H1 (cell line): Measurements from ENCODE around the gene SPPL3. TPM values are rescaled to one million over a fixed set of nuclear protein-coding genes. Genes with fewer than 3 reads are reported as not detected.

ENCODE experiments used
- CTCF ChIA-PET: fragments of 300-600 bp; sonication (Branson Sonifier 250); formaldehyde crosslinking; loops from one replicate; lab custom pipeline; 2021; ENCODE audit not compliant: partially characterized antibody; lab: Charles Lee
- POLR2A ChIA-PET: fragments of 300-600 bp; sonication (Branson Sonifier 250); formaldehyde crosslinking; loops from one replicate; lab custom pipeline; 2021; ENCODE audit warnings: inconsistent platforms; ENCODE audit not compliant: partially characterized antibody; lab: Charles Lee
- DNase-seq, 2 experiments: peaks; one replicate each; pipeline versions ENCODE4 v3.0.0 to v3.0.0-alpha.2; 2010 to 2022; ENCODE audit warnings: low spot score in 2 of 2, low read depth in 1 of 2, mixed read lengths in 1 of 2
- FAIRE-seq: peaks from 2 replicates; lab custom pipeline; 2011; peaks lifted over from hg19 to GRCh38; lab: Jason Lieb, UNC
- H2AFZ ChIP-seq: 2 replicates; pipeline ENCODE4 v1.8.1; 2012; ENCODE audit warnings: low read length, inconsistent platforms
- H2AK5ac ChIP-seq: 2 replicates; pipeline ENCODE4 v1.6.1; 2013; ENCODE audit warnings: low read depth, low read length
- H2BK120ac ChIP-seq: replicated peaks from 2 replicates; pipeline ENCODE3; 2013; ENCODE audit warnings: low read depth, low read length, inconsistent platforms
- H2BK12ac ChIP-seq: 2 replicates; pipeline ENCODE4 v1.6.1; 2013; ENCODE audit warnings: low read depth, low read length
- H2BK15ac ChIP-seq: 2 replicates; pipeline ENCODE4 v1.6.1; 2013; ENCODE audit warnings: low read length
- H2BK20ac ChIP-seq: 2 replicates; pipeline ENCODE4 v1.6.1; 2013; ENCODE audit warnings: low read length
- H2BK5ac ChIP-seq: 2 replicates; pipeline ENCODE4 v1.6.1; 2013; ENCODE audit warnings: low read depth, low read length
- H3K14ac ChIP-seq: 2 replicates; pipeline ENCODE4 v1.6.1; 2013; ENCODE audit warnings: inconsistent platforms; ENCODE audit not compliant: insufficient read length
- H3K18ac ChIP-seq: 2 replicates; pipeline ENCODE4 v1.6.1; 2013; ENCODE audit warnings: low read length; ENCODE audit errors: extremely low read depth
- H3K23ac ChIP-seq: 2 replicates; pipeline ENCODE4 v1.6.1; 2013; ENCODE audit warnings: inconsistent platforms; ENCODE audit not compliant: insufficient read length
- H3K23me2 ChIP-seq: 2 replicates; pipeline ENCODE4 v1.6.1; 2013; ENCODE audit warnings: low read depth, low read length
- H3K27ac ChIP-seq: 2 replicates; pipeline ENCODE4 v1.6.1; 2011; ENCODE audit warnings: low read depth, low read length, inconsistent platforms
- H3K27me3 ChIP-seq, 4 experiments: replicated peaks in 1 of 4; 1 replicate in 1 of 4; 2 replicates in 3 of 4; pipeline versions ENCODE4 v1.6.1 to v1.8.1; 2011 to 2013; ENCODE audit warnings: low read length in 3 of 4, mild to moderate bottlenecking in 3 of 4, inconsistent platforms in 2 of 4, mixed read lengths in 2 of 4, moderate library complexity in 1 of 4; ENCODE audit not compliant: control insufficient read depth in 3 of 4, insufficient read depth in 3 of 4; ENCODE audit errors: extremely low read depth in 1 of 4
- H3K36me3 ChIP-seq, 4 experiments: 2 replicates each; pipeline versions ENCODE4 v1.6.1 to v1.8.1; 2011 to 2013; ENCODE audit warnings: mild to moderate bottlenecking in 4 of 4, low read length in 3 of 4, moderate library complexity in 2 of 4, control low read depth in 1 of 4, inconsistent platforms in 1 of 4; ENCODE audit not compliant: insufficient read depth in 4 of 4, control insufficient read depth in 2 of 4
- H3K4ac ChIP-seq: replicated peaks from 2 replicates; pipeline ENCODE3; 2013; ENCODE audit warnings: low read length, low read depth, mixed read lengths, inconsistent platforms; ENCODE audit not compliant: insufficient read length
- H3K4me1 ChIP-seq, 4 experiments: replicated peaks in 1 of 4; 1 replicate in 1 of 4; 2 replicates in 3 of 4; pipeline versions ENCODE4 v1.6.1 to v1.8.1; 2011 to 2013; ENCODE audit warnings: low read length in 3 of 4, inconsistent platforms in 2 of 4, mixed read lengths in 1 of 4; ENCODE audit not compliant: insufficient read depth in 4 of 4, control insufficient read depth in 3 of 4
- H3K4me2 ChIP-seq, 2 experiments: 2 replicates each; pipeline versions ENCODE4 v1.6.1 to v1.8.1; 2011 to 2013; ENCODE audit warnings: low read depth in 2 of 2, low read length in 2 of 2, control low read depth in 1 of 2, inconsistent platforms in 1 of 2, mild to moderate bottlenecking in 1 of 2; ENCODE audit not compliant: insufficient read depth in 1 of 2
- H3K4me3 ChIP-seq, 4 experiments: fragments of 200-600, 300-600 bp in 1 of 4; sonication (generic), shearing (Covaris generic), sonication (Bioruptor Twin) in 1 of 4; 2 replicates each; pipeline versions ENCODE4 v1.5.1 to v1.8.1; 2011 to 2016; ENCODE audit warnings: low read length in 4 of 4, low read depth in 3 of 4, control low read depth in 2 of 4, inconsistent platforms in 2 of 4, mild to moderate bottlenecking in 2 of 4, mixed read lengths in 1 of 4, moderate library complexity in 1 of 4; ENCODE audit not compliant: insufficient read depth in 2 of 4; ENCODE audit errors: extremely low read depth in 1 of 4
- H3K56ac ChIP-seq: replicated peaks from 2 replicates; pipeline ENCODE3; 2013; ENCODE audit warnings: low read depth, mild to moderate bottlenecking, mixed read lengths, low read length, inconsistent platforms; ENCODE audit not compliant: insufficient read length
- H3K79me1 ChIP-seq: 2 replicates; pipeline ENCODE4 v1.6.1; 2013; ENCODE audit warnings: low read depth, low read length, control low read depth
- H3K79me2 ChIP-seq, 2 experiments: 2 replicates each; pipeline versions ENCODE4 v1.6.1 to v1.8.1; 2012 to 2013; ENCODE audit warnings: low read length in 2 of 2, mild to moderate bottlenecking in 2 of 2, inconsistent platforms in 1 of 2; ENCODE audit not compliant: insufficient read depth in 2 of 2, control insufficient read depth in 1 of 2
- H3K9ac ChIP-seq, 4 experiments: replicated peaks in 1 of 4; 1 replicate in 1 of 4; 2 replicates in 3 of 4; pipeline versions ENCODE4 v1.6.1 to v1.8.1; 2011 to 2013; ENCODE audit warnings: low read depth in 3 of 4, low read length in 3 of 4, control low read depth in 2 of 4, mild to moderate bottlenecking in 2 of 4, moderate library complexity in 2 of 4, inconsistent platforms in 1 of 4; ENCODE audit errors: extremely low read depth in 1 of 4
- H3K9me3 ChIP-seq, 2 experiments: 2 replicates each; pipeline versions ENCODE4 v1.6.1 to v1.8.1; 2012 to 2013; ENCODE audit warnings: mild to moderate bottlenecking in 2 of 2, moderate library complexity in 2 of 2, control low read depth in 1 of 2, inconsistent platforms in 1 of 2, low read depth in 1 of 2, low read length in 1 of 2, mixed read lengths in 1 of 2; ENCODE audit not compliant: insufficient read depth in 2 of 2
- H4K20me1 ChIP-seq, 2 experiments: replicated peaks in 1 of 2; 2 replicates each; pipeline versions ENCODE3 to v1.8.1; 2011 to 2013; ENCODE audit warnings: inconsistent platforms in 2 of 2, low read length in 2 of 2, mild to moderate bottlenecking in 1 of 2; ENCODE audit not compliant: insufficient read depth in 2 of 2, control insufficient read depth in 1 of 2
- H4K5ac ChIP-seq: 2 replicates; pipeline ENCODE4 v1.6.1; 2013; ENCODE audit warnings: low read length, low read depth, mixed read lengths, inconsistent platforms; ENCODE audit not compliant: insufficient read length
- H4K8ac ChIP-seq: 2 replicates; pipeline ENCODE4 v1.8.0; 2013; ENCODE audit warnings: mild to moderate bottlenecking, moderate library complexity, low read length, inconsistent platforms; ENCODE audit not compliant: insufficient read depth; ENCODE audit errors: extremely low read depth
- H4K91ac ChIP-seq: replicated peaks from 2 replicates; pipeline ENCODE3; 2013; ENCODE audit warnings: low read length, mixed read lengths, inconsistent platforms; ENCODE audit not compliant: insufficient read length
- ASH2L ChIP-seq: fragments of 200-600, 300-600 bp; sonication (generic); IDR thresholded peaks from one replicate; pipeline ENCODE4 v1.7.1; 2017; ENCODE audit warnings: low read length
- ATF3 ChIP-seq: IDR thresholded peaks from 2 replicates; pipeline ENCODE4 v1.6.1; 2011; ENCODE audit warnings: low read depth, mild to moderate bottlenecking, low read length; ENCODE audit not compliant: insufficient read depth
- CBX8 ChIP-seq: fragments of 300-800, 300-1000 bp; sonication (generic); IDR thresholded peaks from 2 replicates; pipeline ENCODE4 v1.7.1; 2016; ENCODE audit warnings: low read depth, low read length, borderline replicate concordance
- CHD1 ChIP-seq: IDR thresholded peaks from 2 replicates; pipeline ENCODE4 v1.6.1; 2012; ENCODE audit warnings: low read depth, low read length, improper control_type of control experiment
- EP300 ChIP-seq, 2 experiments: IDR thresholded peaks; 1 replicate in 1 of 2; 2 replicates in 1 of 2; pipeline ENCODE4 v1.6.1; 2011 to 2012; ENCODE audit warnings: low read depth in 2 of 2, low read length in 2 of 2, mild to moderate bottlenecking in 2 of 2, borderline replicate concordance in 1 of 2, inconsistent platforms in 1 of 2, moderate library complexity in 1 of 2
- EZH2 ChIP-seq: fragments of 200-600 bp; sonication (generic); IDR thresholded peaks from 2 replicates; pipeline ENCODE4 v1.7.1; 2012; ENCODE audit warnings: low read depth, mild to moderate bottlenecking, moderate library complexity, low read length, inconsistent platforms; ENCODE audit not compliant: severe bottlenecking
- KDM1A ChIP-seq: fragments of 200-600, 300-600 bp; sonication (generic); IDR thresholded peaks from 2 replicates; pipeline ENCODE4 v1.7.1; 2016; ENCODE audit warnings: mild to moderate bottlenecking, low read length, borderline replicate concordance
- RBBP5 ChIP-seq: IDR thresholded peaks from 2 replicates; pipeline ENCODE4 v1.7.1; 2012; ENCODE audit warnings: low read depth, mild to moderate bottlenecking, inconsistent platforms, low read length, moderate library complexity, borderline replicate concordance
- SIRT6 ChIP-seq: IDR thresholded peaks from one replicate; pipeline ENCODE4 v1.7.1; 2012; ENCODE audit warnings: low read length, inconsistent platforms
- SP1 ChIP-seq: IDR thresholded peaks from 2 replicates; pipeline ENCODE4 v1.6.1; 2011; ENCODE audit warnings: low read depth, low read length
- TBP ChIP-seq: IDR thresholded peaks from 2 replicates; pipeline ENCODE4 v1.6.1; 2011; ENCODE audit warnings: low read depth, low read length, improper control_type of control experiment
- TCF12 ChIP-seq: IDR thresholded peaks from 2 replicates; pipeline ENCODE4 v1.6.1; 2011; ENCODE audit warnings: low read depth, mild to moderate bottlenecking, low read length
- WGBS, 2 experiments: shearing (Covaris generic) in 1 of 2; methylation state at CpG; one replicate each; pipeline versions ENCODE4 v1.1.6 to v1.1.7; 2013 to 2015; ENCODE audit warnings: low lambda C conversion rate in 2 of 2, mixed read lengths in 2 of 2, inconsistent platforms in 1 of 2, low coverage in 1 of 2, missing lambda C conversion rate in 1 of 2; ENCODE audit not compliant: insufficient replicate concordance in 2 of 2, insufficient coverage in 1 of 2, insufficient read length in 1 of 2; ENCODE audit errors: extremely low coverage in 1 of 2, missing lambda C conversion rate in 1 of 2; 5-methylcytosine and 5-hydroxymethylcytosine counted together
- polyA plus RNA-seq, 7 experiments: library from polyadenylated mRNA; depleted of rRNA in 3 of 7; stranded (reverse) in 5 of 7; unstranded in 2 of 7; fragments of >200 nt in 5 of 7; fragments of 200-250 nt in 2 of 7; gene quantifications; 1 replicate in 5 of 7; 2 replicates in 1 of 7; 4 replicates in 1 of 7; pipeline versions ENCODE4 v1.2.1 to v1.2.3, GENCODE V29; 2011 to 2013; ENCODE audit warnings: missing spikeins in 2 of 7, mixed read lengths in 2 of 7
- total RNA-seq: library from RNA; stranded (reverse); fragmentation: NEBNext Ultra II Directional; extraction: Animal tissue kit (Norgen Biotek cat#: 25700); gene quantifications from 2 replicates; pipeline ENCODE4 v1.2.1, GENCODE V29; 2021

Gene SPPL3
- total and polyA plus RNA-seq, 2 of the 8 experiments (the other 6 are each of a cell fraction or from before 2014, with no cell fraction given), result 27.3 to 48.4 TPM

GRCh38 chr12:120938496-120938895 lies 34.3 kb upstream of the SPPL3 start:
- Histone ChIP-seq H2BK20ac (no peak overlapping the region), H3K4ac (no peak overlapping the region), H3K4me2 (no peak overlapping the region), H4K8ac (no peak overlapping the region), H3K79me2 (no peaks in the 10 kb centered on the region), H2BK5ac (no peak overlapping the region), H3K27ac (no peak overlapping the region), H4K91ac (no peak overlapping the region), H2BK120ac (no peak overlapping the region), H3K27me3 (no peaks in the 10 kb centered on the region), H3K14ac (no peak overlapping the region), H3K9me3 (no peaks in the 10 kb centered on the region), H2BK12ac (no peak overlapping the region), H2AFZ (no peak overlapping the region), H3K36me3 (no peaks in the 10 kb centered on the region), H3K23ac (no peak overlapping the region), H3K18ac (no peak overlapping the region), H3K56ac (no peak overlapping the region), H3K4me3 (no peak overlapping the region), H3K23me2 (0 out of 2 replicates have a peak, but pooled peaks cover 2% of the 10 kb centered on the region), H3K9ac (no peak overlapping the region), H4K5ac (no peak overlapping the region), H2AK5ac (no peak overlapping the region), H3K79me1 (no peaks in the 10 kb centered on the region), H3K4me1 (no peaks in the 10 kb centered on the region), H4K20me1 (no peaks in the 10 kb centered on the region), H2BK15ac (no peak overlapping the region)
- ChIA-PET CTCF (interaction anchor here (0.6 to 1.8 kb wide), 8 partner anchors 20 to 82 kb away, joined by 3 to 6 read pairs (median 4); no protein-coding TSS in a partner anchor), POLR2A (interaction anchor here (0.8 kb wide), 1 partner anchor 139 kb away, joined by 3 read pairs; no protein-coding TSS in a partner anchor)
- WGBS, 2 experiments, result 65% methylated on average over 3 of the region's 3 CpGs; no CpG with 5 or more reads in 1 of the 2 experiments
- TF ChIP-seq ATF3 (no peak), ASH2L (no peak), EZH2 (no peak), CBX8 (no peak), TCF12 (no peak), RBBP5 (no peak), SIRT6 (no peak), SP1 (no peak), CHD1 (no peak), EP300 (IDR thresholded peaks at IDR 0.05; ENCODE audit: borderline replicate concordance in 1 of 2, low read depth in 2 of 2, low read length in 2 of 2) (no peak), TBP (no peak), KDM1A (no peak)
- FAIRE-seq (no peak), DNase-seq (no peak)
